Pancreas (tissue), 10 donors: ENCODE data around the gene ZGRF1. TPM values are rescaled to one million over a fixed set of nuclear protein-coding genes. Genes with fewer than 3 reads are reported as not detected.

Source experiments
- ATAC-seq, 4 donors: fragments of 200-7000 bp; cut with Tn5 transposase; one replicate each; pipeline versions ENCODE4 v1.8.0 to v1.9.1; 2020; ENCODE audit warnings: mild to moderate bottlenecking in 4 of 4, moderate library complexity in 4 of 4
- DNase-seq, 6 donors: peaks; one replicate each; pipeline ENCODE4 v3.0.0-alpha.2; 2020
- FAIRE-seq: peaks from 2 replicates; lab custom pipeline; 2012; peaks lifted over from hg19 to GRCh38; lab: Jason Lieb, UNC
- H3K27ac ChIP-seq, 4 donors: fragments of 200-600 bp; sonication (generic); 1 replicate in 3 of 4; 2 replicates in 1 of 4; pipeline versions ENCODE4 v1.5.0 to v1.8.0; 2020
- H3K27me3 ChIP-seq, 4 donors: fragments of 200-600 bp; one replicate each; pipeline ENCODE4 v1.8.0; 2021
- H3K36me3 ChIP-seq, 3 donors: fragments of 200-600 bp; sonication (generic) in 1 of 3; one replicate each; pipeline versions ENCODE4 v1.5.0 to v1.8.0; 2020 to 2021
- H3K4me1 ChIP-seq, 3 donors: fragments of 200-600 bp; one replicate each; pipeline ENCODE4 v1.8.0; 2021
- H3K4me3 ChIP-seq, 4 donors: fragments of 200-600 bp; sonication (generic) in 2 of 4; one replicate each; pipeline versions ENCODE4 v1.5.0 to v1.8.0; 2020 to 2021
- H3K9me3 ChIP-seq, 4 donors: fragments of 200-600 bp; one replicate each; pipeline ENCODE4 v1.8.0; 2021
- WGBS, 2 donors: extraction: QIAGEN DNeasy Blood & Tissue Kit; methylation state at CpG; one replicate each; pipeline ENCODE4 v1.1.7; 2013; 5-methylcytosine and 5-hydroxymethylcytosine counted together
- intact Hi-C, 3 donors: fragments of 100-400 bp; cut with DNase I; formaldehyde crosslinking; loops; one replicate each; pipeline versions ENCODE4 v1.11.1 to v1.14.2; 2022
- polyA plus RNA-seq, 2 donors: library from polyadenylated mRNA; stranded (reverse); fragments of 200-250 nt; gene quantifications; one replicate each; pipeline ENCODE4 v1.2.3, GENCODE V29; 2013
- total RNA-seq, 6 donors: library from RNA; stranded (reverse); fragmentation: NEBNext Ultra II Directional in 4 of 6; extraction: Animal tissue kit (Norgen Biotek cat#: 25700) in 4 of 6; gene quantifications; one replicate each; pipeline versions ENCODE4 v1.2.1 to v1.2.4, GENCODE V29; 2021 to 2023
- TF ChIP-seq, protein P1 (sequence below), 4 donors: fragments of 200-600 bp; sonication (generic) in 3 of 4; IDR thresholded peaks; one replicate each; pipeline versions ENCODE4 v1.5.0 to v1.8.0; 2021; ENCODE audit warnings: antibody characterized with exemption in 4 of 4
- donor health status: healthy with polysubstance abuse.
- donor health status: DM: no; HTN: no; CAD: no; lungs with moderate emphysema.
- donor health status: DM: no; HTN: no; CAD: no.
- donor health status: control.
- donor health status: control.
- donor health status: Bipolar disorder and iron deficiency.
- donor health status: DM: yes; HTN: yes; CAD: no.
- donor health status: DM: no; HTN: no; CAD: no.
- donor health status: DM: no; HTN: no; CAD: no.
- donor health status: DM: yes; HTN: yes; CAD: no.

Gene ZGRF1
- total and polyA plus RNA-seq, 8 donors: 0.82 to 4.9 (median 1.9) TPM

DNA sequence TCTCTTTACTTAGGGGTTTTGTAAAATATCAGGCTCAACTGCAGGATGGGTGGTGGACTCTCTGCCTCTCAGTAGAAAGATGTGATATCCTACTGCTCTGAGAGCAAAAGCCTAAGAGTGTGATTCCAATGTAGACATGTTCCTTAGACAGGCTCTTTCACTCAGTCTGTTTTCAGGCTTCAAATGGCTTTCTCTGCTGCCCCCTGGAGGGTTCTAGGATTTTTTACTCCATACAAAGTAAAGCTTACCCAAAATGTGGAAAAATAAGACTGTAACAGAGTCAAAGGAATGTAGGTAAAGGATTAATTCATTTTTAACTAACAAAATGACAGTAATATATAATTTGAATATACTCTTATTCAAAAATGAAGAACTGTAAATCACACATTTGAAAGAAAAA lies 32.1 kb downstream of the ZGRF1 start:
- Histone ChIP-seq H3K4me3 (no peak overlapping the region), H3K9me3 (no peaks in the 10 kb centered on the region), H3K36me3 (no peaks in the 10 kb centered on the region), H3K4me1 (no peaks in the 10 kb centered on the region), H3K27ac (no peak overlapping the region), H3K27me3 (no peaks in the 10 kb centered on the region)
- intact Hi-C loops: no loop called here
- ATAC-seq (peak in 3 of 4 donors; percentile 83 to 85 (median 85)), FAIRE-seq (peak; percentile 64), DNase-seq (peak in 2 of 6 donors; percentile 10 to 37)
- TF ChIP-seq, protein P1, sequence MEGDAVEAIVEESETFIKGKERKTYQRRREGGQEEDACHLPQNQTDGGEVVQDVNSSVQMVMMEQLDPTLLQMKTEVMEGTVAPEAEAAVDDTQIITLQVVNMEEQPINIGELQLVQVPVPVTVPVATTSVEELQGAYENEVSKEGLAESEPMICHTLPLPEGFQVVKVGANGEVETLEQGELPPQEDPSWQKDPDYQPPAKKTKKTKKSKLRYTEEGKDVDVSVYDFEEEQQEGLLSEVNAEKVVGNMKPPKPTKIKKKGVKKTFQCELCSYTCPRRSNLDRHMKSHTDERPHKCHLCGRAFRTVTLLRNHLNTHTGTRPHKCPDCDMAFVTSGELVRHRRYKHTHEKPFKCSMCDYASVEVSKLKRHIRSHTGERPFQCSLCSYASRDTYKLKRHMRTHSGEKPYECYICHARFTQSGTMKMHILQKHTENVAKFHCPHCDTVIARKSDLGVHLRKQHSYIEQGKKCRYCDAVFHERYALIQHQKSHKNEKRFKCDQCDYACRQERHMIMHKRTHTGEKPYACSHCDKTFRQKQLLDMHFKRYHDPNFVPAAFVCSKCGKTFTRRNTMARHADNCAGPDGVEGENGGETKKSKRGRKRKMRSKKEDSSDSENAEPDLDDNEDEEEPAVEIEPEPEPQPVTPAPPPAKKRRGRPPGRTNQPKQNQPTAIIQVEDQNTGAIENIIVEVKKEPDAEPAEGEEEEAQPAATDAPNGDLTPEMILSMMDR (IDR thresholded peaks at IDR 0.05): peak in 3 of 4 donors; percentile 35 to 43 (median 36)

DNA sequence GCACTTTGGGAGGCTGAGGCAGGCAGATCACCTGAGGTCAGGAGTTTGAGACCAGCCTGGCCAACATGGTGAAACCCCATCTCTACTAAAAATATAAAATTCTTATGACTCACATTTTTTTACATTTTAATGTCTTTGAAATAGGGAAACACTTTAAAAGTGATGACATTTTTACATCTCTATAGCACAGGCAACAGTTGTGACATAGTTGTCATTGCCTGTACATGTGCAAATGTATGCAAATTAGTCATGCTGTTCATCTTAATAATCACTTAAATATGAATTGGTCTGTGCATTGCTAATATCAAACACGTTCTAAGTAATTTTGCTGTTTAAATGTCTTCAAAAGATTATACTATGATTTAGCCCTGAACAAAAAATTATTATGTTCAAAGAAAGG lies 41.7 kb downstream of the ZGRF1 start:
- intact Hi-C loops: no loop called here
- ATAC-seq: no peak
- no peaks in the 10 kb centered on the region for H3K27me3 ChIP-seq
- no peaks in the 10 kb centered on the region for H3K9me3 ChIP-seq
- TF ChIP-seq, protein P1 (IDR thresholded peaks at IDR 0.05): no peak
- H3K36me3 ChIP-seq: no peaks in the 10 kb centered on the region
- 83 to 88% methylated on average over 1 of the region's 1 CpG for WGBS, 2 donors
- no peak for FAIRE-seq
- no peak overlapping the region for H3K27ac ChIP-seq
- no peak for DNase-seq
- no peak overlapping the region for H3K4me3 ChIP-seq
- no peaks in the 10 kb centered on the region for H3K4me1 ChIP-seq

- DNase-seq (no peak), FAIRE-seq (no peak), ATAC-seq (no peak)
- H3K36me3 ChIP-seq: no peaks in the 10 kb centered on the region
- H3K4me1 ChIP-seq: no peaks in the 10 kb centered on the region
- no peaks in the 10 kb centered on the region for H3K27me3 ChIP-seq
- 90 to 98% methylated on average over 5 of the region's 5 CpGs for WGBS, 2 donors
- no peak overlapping the region for H3K4me3 ChIP-seq
- TF ChIP-seq, protein P1 (IDR thresholded peaks at IDR 0.05): no peak
- no peak overlapping the region for H3K27ac ChIP-seq
- intact Hi-C loops: no loop called here
- no peaks in the 10 kb centered on the region for H3K9me3 ChIP-seq
These were observed 43.1 kb downstream of the ZGRF1 start for GRCh38 chr4:112593438-112594133.

GRCh38 chr4:112592717-112593116 lies 44.0 kb downstream of the ZGRF1 start:
- no peaks in the 10 kb centered on the region for H3K27me3 ChIP-seq
- no peaks in the 10 kb centered on the region for H3K9me3 ChIP-seq
- ATAC-seq: no peak
- no peaks in the 10 kb centered on the region for H3K36me3 ChIP-seq
- DNase-seq: no peak
- H3K4me1 ChIP-seq: no peaks in the 10 kb centered on the region
- no peak overlapping the region for H3K27ac ChIP-seq
- TF ChIP-seq, protein P1 (IDR thresholded peaks at IDR 0.05): no peak
- FAIRE-seq: no peak
- intact Hi-C loops: no loop called here
- no peak overlapping the region for H3K4me3 ChIP-seq

DNA sequence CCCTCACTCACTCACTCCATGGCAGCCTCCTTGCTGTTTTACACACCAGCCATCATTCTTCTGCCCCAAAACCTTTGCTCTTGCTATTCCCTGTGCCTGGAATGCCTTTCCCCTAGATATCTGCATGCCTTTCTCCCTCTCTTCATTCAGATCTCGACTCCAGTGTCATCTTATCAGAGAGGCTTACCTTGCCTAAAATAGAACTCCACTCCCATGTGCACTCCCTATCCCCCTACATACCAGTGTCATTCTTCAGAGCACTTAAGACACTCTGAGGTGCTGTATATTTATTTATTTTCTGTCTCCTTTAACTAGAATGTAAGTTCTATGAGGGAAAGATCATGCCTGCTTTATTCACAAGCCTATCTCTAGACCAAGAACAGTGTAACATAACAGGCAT lies 45.1 kb downstream of the ZGRF1 start:
- no peaks in the 10 kb centered on the region for H3K27me3 ChIP-seq
- TF ChIP-seq, protein P1 (IDR thresholded peaks at IDR 0.05): no peak
- intact Hi-C loops: no loop called here
- DNase-seq: no peak
- no peaks in the 10 kb centered on the region for H3K4me1 ChIP-seq
- no peak overlapping the region for H3K4me3 ChIP-seq
- H3K9me3 ChIP-seq: no peaks in the 10 kb centered on the region
- WGBS, 2 donors: 36 to 43% methylated on average over 1 of the region's 1 CpG
- no peak for FAIRE-seq
- H3K27ac ChIP-seq: no peak overlapping the region
- no peak for ATAC-seq
- H3K36me3 ChIP-seq: no peaks in the 10 kb centered on the region
